Peyer's patch (tissue), 4 donors: ENCODE measurements around the gene CPSF4. TPM values are rescaled to one million over a fixed set of nuclear protein-coding genes. Genes with fewer than 3 reads are reported as not detected.

Experiments
- DNase-seq, 3 donors: peaks; one replicate each; pipeline ENCODE4 v3.0.0-alpha.2; 2017 to 2019
- H3K27ac ChIP-seq, 4 donors: fragments of 200-600 bp; sonication (generic); one replicate each; pipeline ENCODE4 v1.5.1; 2016 to 2019
- H3K27me3 ChIP-seq, 2 donors: fragments of 200-600 bp; sonication (generic); one replicate each; pipeline ENCODE4 v1.5.1; 2019
- H3K36me3 ChIP-seq, 3 donors: fragments of 200-600 bp; sonication (generic); one replicate each; pipeline ENCODE4 v1.5.1; 2016 to 2019
- H3K4me1 ChIP-seq, 4 donors: fragments of 200-600 bp; sonication (generic); one replicate each; pipeline ENCODE4 v1.5.1; 2016 to 2019
- H3K4me3 ChIP-seq, 4 donors: fragments of 200-600 bp; sonication (generic); 1 replicate in 3 of 4; 2 replicates in 1 of 4; pipeline ENCODE4 v1.5.1; 2016 to 2019; ENCODE audit warnings: mild to moderate bottlenecking in 1 of 4
- H3K9me3 ChIP-seq, 4 donors: fragments of 200-600 bp; sonication (generic); one replicate each; pipeline ENCODE4 v1.5.1; 2016 to 2019; ENCODE audit warnings: mild to moderate bottlenecking in 1 of 4
- CTCF ChIP-seq, 6 experiments: fragments of 450-650 bp in 4 of 6; fragments of 200-600 bp in 2 of 6; sonication (generic) in 1 of 6; IDR thresholded peaks; one replicate each; pipeline ENCODE4 v1.5.1; 2017 to 2019; ENCODE audit warnings: antibody characterized with exemption in 6 of 6, mild to moderate bottlenecking in 3 of 6, moderate library complexity in 1 of 6
- POLR2A ChIP-seq, 2 donors: fragments of 450-650 bp; IDR thresholded peaks; one replicate each; pipeline ENCODE4 v1.5.1; 2017; ENCODE audit warnings: antibody characterized with exemption in 2 of 2, mild to moderate bottlenecking in 2 of 2, moderate library complexity in 2 of 2
- total RNA-seq, 4 donors: library from RNA; depleted of rRNA; stranded (reverse); fragments of >200 nt; gene quantifications; one replicate each; pipeline ENCODE4 v1.1.0, GENCODE V29; 2016

The CPSF4 gene
- 10 to 100 TPM; 21.4 to 42.2 (median 35.5) TPM for total RNA-seq

GRCh38 chr7:99438573-99439480 lies at the start of gene CPSF4, which contains the start of gene PTCD1:
Gene CPSF4 (plus strand): TSS chr7:99438943. CDS start chr7:99439083, 140 bp downstream.
Gene PTCD1 (minus strand): TSS chr7:99438798. CDS start chr7:99435242, 3,556 bp downstream.
- Histone ChIP-seq H3K27me3 (no peaks in the 10 kb centered on the region), H3K9me3 (no peaks in the 10 kb centered on the region), H3K27ac (peak within 1 kb of the TSS; percentile 75 to 92 (median 84)), H3K4me3 (peak within 1 kb of the TSS; percentile 65 to 92 (median 86)), H3K4me1 (peaks cover 3 to 22% (median 13%) of the 10 kb centered on the region in 4 donors), H3K36me3 (peaks cover 0 to 15% (median 0%) of the 10 kb centered on the region in 3 donors)
- no peak for TF ChIP-seq CTCF (IDR thresholded peaks at IDR 0.05)
- TF ChIP-seq POLR2A (IDR thresholded peaks at IDR 0.05): peak; percentile 38 to 45
- DNase-seq: peak; percentile 89 to 96 (median 96)

- Histone ChIP-seq H3K4me1 (peaks cover 0 to 27% (median 15%) of the 10 kb centered on the region in 4 donors), H3K36me3 (peaks cover 0 to 78% (median 0%) of the 10 kb centered on the region in 3 donors), H3K27me3 (no peaks in the 10 kb centered on the region), H3K4me3 (no peak overlapping the region), H3K9me3 (no peaks in the 10 kb centered on the region), H3K27ac (no peak overlapping the region)
- no peak for DNase-seq
- TF ChIP-seq POLR2A (IDR thresholded peaks at IDR 0.05): no peak
- no peak for TF ChIP-seq CTCF (IDR thresholded peaks at IDR 0.05)
Observed at GRCh38 chr7:99389772-99390171, 49.0 kb upstream of the CPSF4 start.

- no peak overlapping the region for H3K4me3 ChIP-seq
- no peaks in the 10 kb centered on the region for H3K9me3 ChIP-seq
- no peak for DNase-seq
- H3K36me3 ChIP-seq: peaks cover 0 to 80% (median 0%) of the 10 kb centered on the region in 3 donors
- H3K4me1 ChIP-seq: peaks cover 0 to 27% (median 15%) of the 10 kb centered on the region in 4 donors
- TF ChIP-seq CTCF (IDR thresholded peaks at IDR 0.05) (no peak), POLR2A (IDR thresholded peaks at IDR 0.05) (no peak)
- no peaks in the 10 kb centered on the region for H3K27me3 ChIP-seq
- no peak overlapping the region for H3K27ac ChIP-seq
Observed at GRCh38 chr7:99390941-99391602, 47.7 kb upstream of the CPSF4 start.

DNA sequence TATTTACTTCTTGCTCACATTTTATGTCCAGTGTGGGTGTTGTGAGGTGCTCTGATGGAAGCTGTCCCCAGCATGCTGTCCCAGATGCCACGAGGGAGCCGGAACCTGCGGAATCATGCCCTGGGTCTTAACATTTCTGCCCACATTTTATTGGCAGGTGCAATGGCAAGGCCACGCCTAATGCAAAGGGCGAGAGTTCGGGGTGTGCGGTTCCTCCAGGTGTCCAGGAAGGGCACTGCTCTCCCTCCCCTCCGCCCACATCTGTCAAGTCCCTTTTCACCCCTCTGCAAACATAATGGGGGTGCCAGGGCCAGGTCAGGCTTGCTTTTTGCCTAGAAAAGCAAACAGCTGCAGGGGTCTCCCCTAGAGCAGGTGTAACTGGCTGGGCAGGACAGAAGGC lies 46.7 kb upstream of the CPSF4 start:
- TF ChIP-seq POLR2A (IDR thresholded peaks at IDR 0.05) (no peak), CTCF (IDR thresholded peaks at IDR 0.05) (no peak)
- Histone ChIP-seq H3K4me3 (peak overlapping the region; percentile 46 to 59 (median 50)), H3K27me3 (no peaks in the 10 kb centered on the region), H3K36me3 (peaks cover 0 to 80% (median 0%) of the 10 kb centered on the region in 3 donors), H3K27ac (peak overlapping the region; percentile 59 to 80 (median 65)), H3K9me3 (no peaks in the 10 kb centered on the region), H3K4me1 (peaks cover 0 to 27% (median 15%) of the 10 kb centered on the region in 4 donors)
- DNase-seq: peak in 2 of 3 donors; percentile 64 to 69

- Histone ChIP-seq H3K4me3 (peak overlapping the region; percentile 46 to 59 (median 50)), H3K4me1 (peaks cover 0 to 27% (median 15%) of the 10 kb centered on the region in 4 donors), H3K36me3 (peaks cover 0 to 81% (median 0%) of the 10 kb centered on the region in 3 donors), H3K9me3 (no peaks in the 10 kb centered on the region), H3K27ac (peak overlapping the region; percentile 59 to 80 (median 65)), H3K27me3 (no peaks in the 10 kb centered on the region)
- DNase-seq: peak; percentile 88 to 95 (median 91)
- TF ChIP-seq CTCF (IDR thresholded peaks at IDR 0.05): no peak
- TF ChIP-seq POLR2A (IDR thresholded peaks at IDR 0.05): peak in 1 of 2 donors; percentile 27
Observed at GRCh38 chr7:99392659-99393354, 45.9 kb upstream of the CPSF4 start.
